Medulla oblongata (tissue), 1 donor: ENCODE data around the gene TBC1D4.
A peak's percentile ranks its signal among the peaks of the same experiment; 100 is the strongest.

Experiments
- DNase-seq: peaks from one replicate; pipeline ENCODE4 v3.0.0-alpha.2; 2015; ENCODE audit errors: extremely low spot score

Gene TBC1D4

DNA sequence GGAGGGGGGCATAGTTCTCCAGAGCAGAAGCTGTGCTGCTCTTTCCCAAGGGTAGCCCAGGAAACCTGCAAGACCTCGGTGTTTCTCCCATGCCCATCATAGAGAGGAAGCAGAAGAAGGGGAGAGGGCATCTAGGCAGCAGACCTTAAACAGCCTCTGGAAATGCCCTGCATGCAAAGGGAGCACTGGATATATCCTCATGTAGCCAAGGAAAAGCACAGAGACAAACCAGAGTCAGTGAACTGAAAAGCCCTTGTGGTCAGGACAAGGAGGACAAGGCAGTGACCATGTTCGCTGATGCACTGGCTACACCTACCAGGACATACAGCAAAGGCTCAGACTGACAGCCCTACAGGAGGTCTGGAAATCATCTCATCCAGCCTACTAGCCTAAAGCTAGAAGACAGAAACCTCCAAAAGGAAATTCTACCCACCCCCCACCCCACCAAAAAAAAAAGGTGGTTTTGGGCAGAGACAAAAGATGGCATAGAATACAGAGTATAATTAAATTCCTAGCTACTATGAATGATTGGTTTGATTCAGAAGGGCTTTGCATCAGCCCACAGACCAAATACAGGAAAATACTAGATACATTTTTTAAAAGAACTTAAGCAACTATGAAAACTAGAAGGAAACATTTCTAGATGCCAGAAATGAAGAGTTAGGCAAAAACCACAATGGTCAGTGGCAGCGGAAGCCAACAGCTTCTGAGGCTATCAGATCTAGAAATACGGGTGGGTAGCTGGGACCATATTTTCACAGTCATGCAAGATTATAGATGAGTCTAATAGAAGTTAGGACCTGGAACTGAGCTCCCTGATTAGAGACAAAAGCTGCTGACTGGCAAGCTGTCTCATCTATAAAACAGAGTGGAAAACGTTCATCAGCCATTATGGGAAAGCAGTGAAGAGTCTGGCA is 4.4 kb upstream of the TBC1D4 start:
- no peak for DNase-seq

DNA sequence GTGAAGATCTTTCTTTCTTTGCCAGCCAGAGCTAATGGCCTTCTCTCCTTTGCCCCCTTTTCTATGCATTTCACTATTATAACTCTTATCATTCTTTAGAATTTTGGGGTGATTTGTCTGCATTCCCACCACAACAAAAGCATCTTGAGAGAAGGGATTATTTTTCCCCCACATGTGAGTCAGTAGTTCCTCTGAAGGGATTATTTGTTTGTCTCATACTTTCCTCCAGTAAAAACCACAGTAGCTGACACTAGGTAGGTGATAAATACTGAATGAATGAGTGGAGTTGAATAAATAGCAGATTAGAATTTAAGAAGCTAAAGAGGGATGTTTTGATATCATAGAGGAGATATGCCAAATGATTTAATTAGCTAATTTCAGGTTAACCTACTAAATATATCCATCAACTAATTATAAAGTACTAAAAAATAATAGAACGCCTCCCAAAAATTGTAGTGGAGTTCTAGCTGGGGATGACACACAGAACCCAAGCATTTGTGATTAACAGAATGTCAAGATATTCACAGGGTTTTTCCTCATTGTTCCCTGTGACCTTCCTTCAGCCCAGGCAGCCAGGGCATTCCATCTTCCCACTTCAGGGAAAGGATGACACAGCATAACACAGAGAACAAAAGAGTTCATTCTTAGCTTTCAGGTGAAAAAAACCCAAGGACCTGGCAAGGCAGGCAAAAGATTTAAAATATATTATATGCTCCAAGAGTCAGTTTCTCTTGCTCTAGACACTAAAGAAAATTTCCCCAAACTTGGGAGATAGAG is 3.5 kb upstream of the TBC1D4 start:
- DNase-seq = no peak

DNA sequence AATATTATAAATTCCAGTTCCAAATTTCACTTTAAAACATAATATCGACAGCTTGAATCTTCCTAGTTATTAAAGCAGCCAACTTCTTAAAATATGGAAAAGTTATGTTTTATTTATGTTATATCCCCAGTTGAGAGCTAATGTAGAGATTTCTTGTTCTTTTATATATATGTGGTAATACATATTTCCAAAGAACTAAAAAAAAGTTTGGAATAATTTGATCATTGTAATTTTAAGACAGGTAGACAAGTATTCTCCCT is 781 bp upstream of the TBC1D4 start:
- DNase-seq = no peak

DNA sequence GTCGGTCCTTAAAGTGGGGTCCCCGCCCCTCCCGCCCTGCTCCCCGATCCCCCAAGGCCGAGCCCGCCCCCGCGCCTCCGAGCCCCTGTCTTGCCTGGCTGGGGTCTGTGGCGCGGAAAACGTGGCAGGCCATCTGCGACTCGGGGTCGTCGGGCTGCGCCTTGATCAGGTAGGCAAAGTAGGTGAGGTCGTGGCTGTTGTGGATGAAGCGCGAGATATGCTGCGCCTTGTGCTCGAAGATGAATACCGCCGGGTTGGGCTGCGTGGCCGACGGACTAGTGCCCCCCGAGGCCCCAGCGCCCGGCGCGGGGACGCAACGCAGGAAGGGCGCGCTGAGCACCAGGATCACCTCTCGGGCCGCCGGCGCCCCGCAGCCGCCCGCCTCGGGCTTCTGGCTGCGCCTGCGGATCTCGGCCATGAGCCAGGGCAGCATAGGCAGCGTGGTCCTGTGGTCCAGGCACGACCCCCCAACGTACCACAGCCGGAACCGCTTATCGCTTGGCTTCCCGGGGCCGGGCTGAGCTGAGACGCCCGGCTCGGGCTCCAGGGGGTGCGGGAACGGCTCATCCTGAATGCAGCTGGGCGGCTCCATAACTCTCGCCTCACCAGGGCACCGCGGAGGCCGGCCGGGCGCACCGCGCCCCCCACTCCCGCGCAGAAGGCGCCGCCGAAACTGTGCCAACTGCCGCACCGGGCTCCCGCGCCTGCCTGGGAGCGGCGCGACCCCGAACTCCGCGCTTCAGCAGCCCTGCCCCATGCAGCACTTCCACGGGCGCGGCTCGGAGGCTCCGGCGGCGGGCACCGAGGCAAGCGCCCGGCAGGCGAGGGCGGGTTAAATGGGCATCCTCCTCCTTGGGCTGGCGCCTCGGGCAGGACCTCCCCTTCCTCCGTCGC is 546 bp downstream of the TBC1D4 start:
- DNase-seq = no peak

GRCh38 chr13:75480671-75481175 is 1.2 kb downstream of the TBC1D4 start:
- DNase-seq = no peak

GRCh38 chr13:75479102-75479740 is 2.7 kb downstream of the TBC1D4 start:
- no peak for DNase-seq

DNA sequence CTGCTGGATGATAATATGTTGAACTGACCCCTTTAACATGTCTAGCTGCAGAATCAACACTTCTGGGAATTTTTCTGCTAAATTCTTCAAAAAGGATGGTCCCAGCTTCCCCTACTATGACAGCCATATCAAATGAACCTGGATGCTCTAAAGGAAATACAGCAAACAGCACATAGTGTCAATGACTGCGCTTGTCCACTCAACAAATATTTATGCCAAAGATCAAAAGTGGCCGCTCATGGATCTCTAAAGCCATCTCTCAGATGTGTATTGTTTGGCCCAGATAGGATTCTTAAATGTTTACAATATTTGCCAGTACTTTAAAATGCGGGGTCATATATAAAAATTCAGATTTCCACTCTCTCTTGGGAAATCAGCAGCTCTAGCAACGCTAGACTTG is 3.3 kb downstream of the TBC1D4 start:
- DNase-seq = no peak

DNA sequence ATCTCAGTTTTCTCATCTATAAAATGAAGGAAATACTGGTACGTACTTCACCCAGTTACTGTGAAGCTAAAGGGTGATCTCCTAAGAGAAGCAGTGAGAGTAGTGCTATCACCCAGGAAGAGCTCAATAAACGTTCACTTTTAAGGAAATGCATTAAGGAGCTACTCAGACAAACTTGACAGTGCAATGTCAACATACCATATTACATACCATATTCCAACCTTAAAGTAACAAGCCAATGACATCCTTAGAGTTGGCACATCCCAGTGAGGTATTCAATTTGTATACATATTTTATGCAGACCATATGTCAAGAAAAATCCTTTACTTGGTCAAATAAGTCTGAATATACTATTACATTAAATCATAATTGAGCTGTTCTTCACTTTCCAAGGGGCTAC is 7.0 kb downstream of the TBC1D4 start:
- no peak for DNase-seq

DNA sequence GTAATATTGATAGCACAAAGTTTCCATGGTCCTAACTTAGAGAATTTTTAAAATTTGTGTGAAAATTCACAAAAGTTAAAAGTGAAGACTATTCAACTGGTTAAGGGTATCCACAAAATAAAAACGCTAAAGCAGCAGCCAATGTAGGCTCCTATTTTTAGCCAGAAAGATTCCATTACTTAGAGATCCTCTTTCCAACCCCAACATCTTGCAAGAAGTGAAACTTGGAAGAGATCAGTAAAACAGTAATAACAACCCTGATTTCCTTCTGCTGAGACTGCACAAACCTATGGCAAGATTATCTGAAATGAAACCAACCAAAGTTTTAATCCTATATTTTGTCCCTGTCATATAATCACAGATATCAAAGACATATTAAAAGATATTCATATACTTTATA is 8.5 kb downstream of the TBC1D4 start:
- peak; percentile 69 for DNase-seq

DNA sequence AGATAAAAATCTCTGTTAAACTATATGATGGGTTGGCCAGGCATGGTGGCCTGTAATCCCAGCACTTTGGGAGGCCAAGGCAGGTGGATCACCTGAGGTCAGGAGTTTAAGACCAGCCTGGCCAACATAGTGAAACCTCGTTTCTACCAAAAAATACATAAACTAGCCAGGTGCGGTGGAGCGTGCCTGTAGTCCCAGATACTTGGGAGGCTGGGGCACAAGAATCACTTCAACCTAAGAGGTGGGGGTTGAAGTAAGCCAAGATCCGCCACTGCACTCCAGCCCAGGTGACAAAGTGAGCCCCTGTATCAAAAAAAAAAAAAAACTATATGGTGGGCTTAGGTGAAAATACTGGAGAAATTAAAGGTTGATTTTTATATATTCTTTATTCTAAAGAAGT is 11.3 kb downstream of the TBC1D4 start:
- no peak for DNase-seq

DNA sequence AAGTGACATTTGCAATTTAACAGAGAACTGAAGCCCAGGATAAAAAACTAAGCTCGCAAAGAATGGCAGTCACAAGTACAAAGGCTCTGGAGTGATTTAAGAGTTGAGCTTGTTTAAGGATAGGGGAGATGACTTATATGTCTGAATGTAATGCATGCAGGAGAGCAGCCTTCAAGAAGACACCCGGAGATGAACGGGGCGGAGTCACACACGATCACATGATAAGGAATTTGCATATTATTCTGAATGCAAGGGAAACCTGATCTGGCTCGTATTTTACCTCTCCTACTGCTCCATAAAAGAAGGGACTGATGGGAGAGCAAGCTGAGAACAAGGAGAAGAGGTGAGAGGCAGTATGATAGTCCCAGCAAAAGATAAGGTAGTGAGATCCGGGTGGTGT is 12.9 kb downstream of the TBC1D4 start:
- no peak for DNase-seq

DNA sequence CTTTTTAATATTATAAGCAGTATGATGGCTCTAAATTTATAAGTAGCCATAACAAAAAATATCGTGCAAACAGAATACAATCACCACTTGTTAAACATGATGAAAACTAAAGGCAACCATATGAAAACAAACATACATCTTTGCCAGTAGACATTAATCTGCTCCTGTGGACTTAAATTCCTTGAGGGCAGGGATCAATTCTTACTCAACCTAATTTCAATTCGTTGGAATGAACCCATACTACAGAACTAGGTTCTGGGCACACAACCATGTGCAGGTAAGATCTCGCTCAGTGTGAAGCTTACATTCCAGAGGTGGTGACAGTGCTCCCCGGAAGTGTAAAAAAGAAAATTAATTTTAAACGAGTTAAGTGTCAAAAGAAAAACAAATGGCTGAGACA is 13.4 kb downstream of the TBC1D4 start:
- no peak for DNase-seq

DNA sequence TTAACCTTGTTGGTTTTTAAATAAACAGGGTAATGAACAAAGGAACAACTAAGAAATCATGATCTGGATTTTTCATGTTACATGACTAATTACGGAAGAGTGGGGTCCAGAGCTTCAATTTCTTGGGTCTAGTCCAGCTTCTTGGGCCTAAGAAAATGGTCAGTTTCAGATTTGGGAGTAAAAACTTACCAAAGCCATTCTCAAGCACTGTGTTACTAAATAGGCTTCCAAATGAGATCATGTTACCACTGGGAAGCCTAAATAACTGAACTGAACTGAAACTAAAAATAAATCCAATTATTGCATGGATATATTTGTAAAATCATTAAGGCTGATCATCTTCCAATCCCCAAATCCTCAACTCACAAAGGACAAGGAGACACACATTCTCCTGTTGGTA is 13.9 kb downstream of the TBC1D4 start:
- DNase-seq = no peak

DNA sequence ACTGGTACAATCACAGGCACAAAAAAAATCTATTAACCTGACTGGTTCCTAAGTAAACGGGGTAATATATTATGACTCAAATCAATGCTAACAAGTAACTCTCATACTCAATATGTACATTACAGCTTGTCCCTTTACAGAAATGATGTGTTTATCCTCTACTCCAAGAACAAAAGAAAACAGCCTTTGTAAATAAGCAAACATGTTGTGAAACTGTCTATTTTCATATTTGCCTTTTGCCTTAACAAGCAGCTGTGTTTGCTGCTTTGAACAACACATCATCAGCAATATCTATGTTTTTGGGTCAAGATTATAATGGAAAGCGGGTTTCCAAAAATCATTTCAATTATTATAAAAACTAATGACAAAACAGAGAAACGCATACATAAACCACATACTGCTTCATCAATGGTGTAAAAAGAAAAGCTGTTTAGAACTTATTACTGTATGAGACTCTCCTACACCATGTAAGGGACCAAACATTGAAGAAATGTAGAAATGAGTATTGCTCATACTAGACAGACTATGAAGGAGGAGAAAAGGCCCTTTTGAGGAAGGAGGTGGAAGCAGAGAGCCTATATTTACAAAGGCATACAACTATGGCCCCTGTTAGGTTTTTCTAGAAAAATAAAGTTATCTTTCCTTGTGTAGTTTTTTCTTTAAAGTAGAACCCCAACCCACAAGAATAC is 14.8 kb downstream of the TBC1D4 start:
- no peak for DNase-seq

- DNase-seq = no peak
These were observed 16.7 kb downstream of the TBC1D4 start for GRCh38 chr13:75465236-75465635.

GRCh38 chr13:75461314-75461713 is 20.7 kb downstream of the TBC1D4 start:
- no peak for DNase-seq

GRCh38 chr13:75460644-75461043 is 21.3 kb downstream of the TBC1D4 start:
- no peak for DNase-seq

DNA sequence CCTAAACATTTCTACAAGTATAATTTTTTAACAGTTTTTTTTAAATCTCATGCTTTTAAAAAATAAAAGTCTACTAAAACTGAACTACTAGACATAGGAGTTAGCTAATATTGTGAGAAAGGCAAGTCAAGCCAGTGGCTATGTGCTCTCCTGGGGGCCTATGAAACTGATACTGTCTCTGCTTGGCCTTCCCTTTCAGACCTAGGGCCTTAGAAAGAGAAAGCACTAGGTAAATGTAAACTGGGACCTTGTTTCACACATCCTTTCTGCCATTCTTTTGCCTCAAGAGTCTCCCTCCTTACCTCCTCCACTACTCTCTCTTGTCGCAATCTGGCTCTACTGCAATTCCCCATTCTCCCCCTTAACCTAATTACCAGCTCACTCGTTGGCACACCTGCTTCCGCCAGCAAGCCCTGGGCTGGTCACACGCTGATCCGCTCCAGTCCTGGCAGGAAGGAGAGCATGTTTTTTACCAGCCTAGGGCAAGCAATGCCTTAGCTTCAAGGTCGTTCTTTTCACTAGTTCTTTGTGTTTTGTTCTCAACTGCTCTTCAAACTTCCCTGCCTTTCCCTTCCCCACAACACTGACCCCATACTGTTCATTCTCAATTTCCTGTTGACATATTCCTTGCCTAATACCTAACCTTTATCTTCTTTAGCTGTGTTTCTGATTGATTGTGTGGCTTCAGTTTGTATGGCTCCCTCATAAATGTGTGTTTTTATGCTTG is 23.1 kb downstream of the TBC1D4 start:
- no peak for DNase-seq

DNA sequence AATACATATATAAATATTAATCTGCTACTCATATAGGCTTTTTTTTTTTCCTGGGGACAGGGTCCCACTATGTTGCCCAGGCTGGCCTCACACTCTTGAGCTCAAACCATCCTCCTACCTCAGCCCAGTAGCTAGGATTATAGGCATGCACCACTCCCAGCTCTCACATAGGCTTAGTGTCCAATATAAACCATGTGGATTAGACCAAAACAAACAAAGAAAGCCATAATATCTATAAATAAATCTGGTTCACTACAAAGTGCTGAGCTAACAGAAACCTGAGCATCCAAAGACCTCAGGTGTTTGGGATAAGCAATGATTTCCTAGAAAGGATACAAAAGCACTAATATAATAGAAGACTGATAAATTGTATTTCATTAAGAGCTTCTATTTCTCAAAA is 26.0 kb downstream of the TBC1D4 start:
- DNase-seq = no peak

DNA sequence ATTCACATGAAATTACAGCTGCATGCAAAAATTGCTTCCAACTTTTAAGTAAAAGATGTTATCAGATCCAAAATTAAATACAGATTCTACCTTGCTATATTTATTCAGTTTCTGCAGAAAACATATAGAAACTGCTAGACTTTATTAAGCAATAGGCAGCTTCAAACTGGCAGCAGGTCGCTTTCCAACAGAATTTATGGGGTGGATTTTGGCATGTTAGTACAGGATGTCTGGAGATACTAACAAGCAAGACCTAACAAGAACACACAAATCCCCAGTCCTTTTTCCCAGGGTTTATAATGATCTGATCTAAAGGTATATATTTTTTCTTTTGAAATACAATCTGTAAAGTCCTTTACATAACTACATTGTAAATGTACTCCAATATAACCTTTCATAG is 27.5 kb downstream of the TBC1D4 start:
- no peak for DNase-seq
